Hypothalamus (tissue), 51 donors: ENCODE measurements around the gene HSFX3.
"Not testable (repeated sequence)": the region's sequence is repeated elsewhere in the genome, so short reads cannot be mapped to it uniquely, and the experiment has no call there.

ENCODE experiments used
- DNase-seq, 51 donors: peaks; one replicate each; lab custom pipeline; 2025; lab: John Stamatoyannopoulos, UW

HSFX3 gene

GRCh38 chrX:149549701-149550100 is at the start of gene HSFX3:
Gene HSFX3 (minus strand): TSS chrX:149549924. CDS start chrX:149549852, 72 bp downstream.
- not testable (repeated sequence) for DNase-seq

- not testable (repeated sequence) for DNase-seq
Measured at GRCh38 chrX:149598603-149599002, 48.9 kb upstream of the HSFX3 start.

- not testable (repeated sequence) for DNase-seq
Measured at GRCh38 chrX:149595943-149596342, 46.2 kb upstream of the HSFX3 start.

- not testable (repeated sequence) for DNase-seq
Measured at GRCh38 chrX:149595214-149595613, 45.5 kb upstream of the HSFX3 start, which contains the start of gene HSFX2. Gene HSFX2 (minus strand): TSS chrX:149595314. CDS start chrX:149594700, 614 bp downstream.

- DNase-seq: not testable (repeated sequence)
Measured at GRCh38 chrX:149590993-149591392, 41.3 kb upstream of the HSFX3 start.

- DNase-seq: not testable (repeated sequence)
Measured at GRCh38 chrX:149587359-149587758, 37.6 kb upstream of the HSFX3 start, which contains the start of gene MAGEA9B. Gene MAGEA9B (minus strand): TSS chrX:149587459. CDS start chrX:149583179, 4,280 bp downstream.

GRCh38 chrX:149585631-149586030 is 35.9 kb upstream of the HSFX3 start:
- DNase-seq: not testable (repeated sequence)

GRCh38 chrX:149573456-149573855 is 23.7 kb upstream of the HSFX3 start:
- not testable (repeated sequence) for DNase-seq

- DNase-seq: no peak
Measured at GRCh38 chrX:149572743-149573142, 23.0 kb upstream of the HSFX3 start.

- no peak for DNase-seq
Measured at GRCh38 chrX:149571770-149572169, 22.0 kb upstream of the HSFX3 start.

- no peak for DNase-seq
Measured at GRCh38 chrX:149570668-149571067, 20.9 kb upstream of the HSFX3 start.

- no peak for DNase-seq
Measured at GRCh38 chrX:149569770-149570169, 20.0 kb upstream of the HSFX3 start.

- DNase-seq: no peak
Measured at GRCh38 chrX:149568701-149569296, 19.1 kb upstream of the HSFX3 start.

GRCh38 chrX:149567621-149568417 is 18.1 kb upstream of the HSFX3 start:
- no peak for DNase-seq

GRCh38 chrX:149563359-149563758 is 13.6 kb upstream of the HSFX3 start:
- DNase-seq: no peak

GRCh38 chrX:149555251-149555650 is 5.5 kb upstream of the HSFX3 start:
- DNase-seq: not testable (repeated sequence)

GRCh38 chrX:149551939-149552248 is 2.2 kb upstream of the HSFX3 start:
- not testable (repeated sequence) for DNase-seq

- not testable (repeated sequence) for DNase-seq
Measured at GRCh38 chrX:149551245-149551938, 1.7 kb upstream of the HSFX3 start.

GRCh38 chrX:149550454-149550853 is 730 bp upstream of the HSFX3 start:
- not testable (repeated sequence) for DNase-seq

GRCh38 chrX:149547782-149548181 is 1.9 kb downstream of the HSFX3 start:
- DNase-seq: not testable (repeated sequence)

GRCh38 chrX:149546962-149547361 is 2.8 kb downstream of the HSFX3 start:
- DNase-seq: not testable (repeated sequence)
